Astrocyte (in vitro differentiated cells and primary cell): ENCODE results near the gene DPH2.

Source experiments
- CTCF ChIP-seq: IDR thresholded peaks from 2 replicates; pipeline ENCODE4 v1.5.1; 2011; ENCODE audit warnings: low read depth, mild to moderate bottlenecking, inconsistent platforms, low read length, moderate library complexity; ENCODE audit not compliant: insufficient read depth
- EZH2 ChIP-seq: IDR thresholded peaks from 2 replicates; pipeline ENCODE4 v1.6.1; 2012; ENCODE audit warnings: mild to moderate bottlenecking, low read length, inconsistent platforms; ENCODE audit not compliant: insufficient read depth

GRCh38 chr1:43935711-43936427 is 33.9 kb upstream of the DPH2 start:
- TF ChIP-seq CTCF (no peak), EZH2 (no peak)
